ENCODE measurements around the gene KCNE4.

DNA sequence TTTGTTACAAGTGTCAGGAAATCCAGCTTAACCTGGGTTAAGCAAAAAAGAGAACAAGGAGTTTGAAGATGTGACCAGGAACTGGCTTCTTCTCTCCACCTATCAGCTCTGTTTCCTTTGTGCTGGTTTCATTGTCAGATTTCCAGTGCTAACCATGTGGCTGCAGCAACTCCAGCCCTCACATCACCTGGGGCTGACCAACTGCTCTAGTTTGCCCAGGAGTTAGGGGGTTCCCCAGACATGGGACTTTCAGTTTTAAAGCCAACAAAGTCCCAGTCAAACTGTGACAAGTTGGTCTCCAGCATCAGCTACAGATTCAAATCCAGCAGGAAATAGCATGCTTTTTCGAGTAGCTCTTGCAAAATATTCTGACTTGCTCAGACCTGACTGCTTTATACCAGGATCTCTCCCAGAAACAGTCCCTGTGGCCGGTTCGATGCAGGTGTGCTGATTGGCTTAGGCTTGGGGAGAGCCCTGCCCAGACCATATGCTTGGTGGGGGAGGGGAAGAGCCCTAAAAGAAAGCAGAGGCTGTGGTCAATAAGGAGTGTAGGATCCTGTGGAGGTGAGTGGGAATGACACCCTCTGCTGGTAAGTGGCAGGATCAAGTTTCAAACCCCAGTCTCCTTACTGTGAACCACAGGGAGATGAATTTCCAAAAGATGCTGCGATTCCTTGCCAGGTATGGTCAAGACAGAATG, 49.5 kb downstream of the KCNE4 start:
- TF ChIP-seq, protein P1, sequence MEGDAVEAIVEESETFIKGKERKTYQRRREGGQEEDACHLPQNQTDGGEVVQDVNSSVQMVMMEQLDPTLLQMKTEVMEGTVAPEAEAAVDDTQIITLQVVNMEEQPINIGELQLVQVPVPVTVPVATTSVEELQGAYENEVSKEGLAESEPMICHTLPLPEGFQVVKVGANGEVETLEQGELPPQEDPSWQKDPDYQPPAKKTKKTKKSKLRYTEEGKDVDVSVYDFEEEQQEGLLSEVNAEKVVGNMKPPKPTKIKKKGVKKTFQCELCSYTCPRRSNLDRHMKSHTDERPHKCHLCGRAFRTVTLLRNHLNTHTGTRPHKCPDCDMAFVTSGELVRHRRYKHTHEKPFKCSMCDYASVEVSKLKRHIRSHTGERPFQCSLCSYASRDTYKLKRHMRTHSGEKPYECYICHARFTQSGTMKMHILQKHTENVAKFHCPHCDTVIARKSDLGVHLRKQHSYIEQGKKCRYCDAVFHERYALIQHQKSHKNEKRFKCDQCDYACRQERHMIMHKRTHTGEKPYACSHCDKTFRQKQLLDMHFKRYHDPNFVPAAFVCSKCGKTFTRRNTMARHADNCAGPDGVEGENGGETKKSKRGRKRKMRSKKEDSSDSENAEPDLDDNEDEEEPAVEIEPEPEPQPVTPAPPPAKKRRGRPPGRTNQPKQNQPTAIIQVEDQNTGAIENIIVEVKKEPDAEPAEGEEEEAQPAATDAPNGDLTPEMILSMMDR (conservative IDR thresholded peaks at IDR 0.05), result peak; percentile 66
- no peak for TF ChIP-seq ZFX (IDR thresholded peaks at IDR 0.05)

All from C4-2B (cell line).